Breast epithelium (tissue), 3 donors: ENCODE results near the gene TTC38.

Experiments used
- POLR2A ChIP-seq: fragments of 450-650 bp; IDR thresholded peaks from one replicate; pipeline ENCODE4 v1.6.1; 2016; ENCODE audit warnings: antibody characterized with exemption, mild to moderate bottlenecking, moderate library complexity
- POLR2AphosphoS5 ChIP-seq, 3 donors: sonication (generic); formaldehyde crosslinking; IDR thresholded peaks; one replicate each; pipeline ENCODE4 v1.6.1; 2017; ENCODE audit warnings: antibody characterized with exemption in 3 of 3
- TF ChIP-seq, protein P1 (sequence below), 3 donors: fragments of 450-650 bp; IDR thresholded peaks; one replicate each; pipeline ENCODE4 v1.5.1; 2016 to 2017; ENCODE audit warnings: antibody characterized with exemption in 3 of 3, mild to moderate bottlenecking in 3 of 3, moderate library complexity in 3 of 3

DNA sequence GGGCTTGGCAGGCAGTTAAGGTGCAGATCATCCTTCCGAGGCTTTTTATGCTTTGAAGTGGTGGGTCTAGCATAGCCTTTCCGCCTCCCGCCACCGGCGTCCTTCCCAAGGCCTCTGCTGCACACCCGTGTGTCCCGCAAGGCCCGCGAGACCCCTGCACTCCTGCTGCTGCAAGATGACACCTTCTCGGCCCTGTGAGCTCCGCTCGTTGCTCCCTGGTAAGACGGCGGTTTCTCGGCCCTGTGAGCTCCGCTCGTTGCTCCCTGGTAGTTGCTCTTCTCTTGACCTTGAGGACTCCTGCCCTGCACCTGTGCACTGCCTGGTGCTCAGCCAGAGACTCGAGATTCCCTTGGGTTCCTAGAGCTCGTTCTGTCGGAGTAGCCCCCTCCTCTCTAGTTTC lies 49.8 kb downstream of the TTC38 start:
- TF ChIP-seq, protein P1, sequence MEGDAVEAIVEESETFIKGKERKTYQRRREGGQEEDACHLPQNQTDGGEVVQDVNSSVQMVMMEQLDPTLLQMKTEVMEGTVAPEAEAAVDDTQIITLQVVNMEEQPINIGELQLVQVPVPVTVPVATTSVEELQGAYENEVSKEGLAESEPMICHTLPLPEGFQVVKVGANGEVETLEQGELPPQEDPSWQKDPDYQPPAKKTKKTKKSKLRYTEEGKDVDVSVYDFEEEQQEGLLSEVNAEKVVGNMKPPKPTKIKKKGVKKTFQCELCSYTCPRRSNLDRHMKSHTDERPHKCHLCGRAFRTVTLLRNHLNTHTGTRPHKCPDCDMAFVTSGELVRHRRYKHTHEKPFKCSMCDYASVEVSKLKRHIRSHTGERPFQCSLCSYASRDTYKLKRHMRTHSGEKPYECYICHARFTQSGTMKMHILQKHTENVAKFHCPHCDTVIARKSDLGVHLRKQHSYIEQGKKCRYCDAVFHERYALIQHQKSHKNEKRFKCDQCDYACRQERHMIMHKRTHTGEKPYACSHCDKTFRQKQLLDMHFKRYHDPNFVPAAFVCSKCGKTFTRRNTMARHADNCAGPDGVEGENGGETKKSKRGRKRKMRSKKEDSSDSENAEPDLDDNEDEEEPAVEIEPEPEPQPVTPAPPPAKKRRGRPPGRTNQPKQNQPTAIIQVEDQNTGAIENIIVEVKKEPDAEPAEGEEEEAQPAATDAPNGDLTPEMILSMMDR (IDR thresholded peaks at IDR 0.05), result no peak
- no peak for TF ChIP-seq POLR2A
- no peak for TF ChIP-seq POLR2AphosphoS5 (IDR thresholded peaks at IDR 0.05)
